ENCODE data around the gene MREG.
A peak's percentile ranks its signal among the peaks of the same experiment; 100 is the strongest.
"Not testable (repeated sequence)": the region's sequence is repeated elsewhere in the genome, so short reads cannot be mapped to it uniquely, and the experiment has no call there.

MREG gene

DNA sequence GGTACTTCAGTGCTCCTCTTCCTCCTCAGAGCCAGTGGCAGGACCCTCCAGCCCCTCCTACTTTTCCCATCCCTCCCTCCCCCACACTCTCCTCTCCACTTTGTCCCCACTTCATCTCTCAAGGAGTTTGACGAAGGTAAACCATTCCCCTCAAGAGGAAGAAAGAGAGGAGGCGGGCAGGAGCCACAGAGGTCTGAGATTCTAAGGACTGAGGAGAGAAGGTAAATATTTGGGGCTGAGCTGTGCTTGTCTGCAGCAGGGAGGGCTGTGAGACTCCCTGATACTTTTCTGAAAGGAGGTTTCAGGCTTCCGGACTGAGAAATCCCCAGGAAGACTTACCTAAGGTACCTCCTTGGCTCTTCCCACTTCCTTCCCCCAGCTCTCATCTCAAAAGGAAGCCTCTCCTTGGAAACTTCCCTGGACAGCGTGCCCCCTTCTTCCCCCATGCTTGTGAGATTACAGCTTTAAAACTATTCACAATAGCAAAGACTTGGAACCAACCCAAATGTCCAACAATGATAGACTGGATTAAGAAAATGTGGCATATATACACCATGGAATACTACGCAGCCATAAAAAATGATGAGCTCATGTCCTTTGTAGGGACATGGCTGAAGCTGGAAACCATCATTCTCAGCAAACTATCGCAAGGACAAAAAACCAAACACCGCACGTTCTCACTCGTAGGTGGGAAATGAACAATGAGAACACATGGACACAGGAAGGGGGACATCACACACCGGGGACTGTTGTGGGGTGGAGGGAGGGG is 55.8 kb downstream of the MREG start:
- DNase-seq = not testable (repeated sequence)

DNA sequence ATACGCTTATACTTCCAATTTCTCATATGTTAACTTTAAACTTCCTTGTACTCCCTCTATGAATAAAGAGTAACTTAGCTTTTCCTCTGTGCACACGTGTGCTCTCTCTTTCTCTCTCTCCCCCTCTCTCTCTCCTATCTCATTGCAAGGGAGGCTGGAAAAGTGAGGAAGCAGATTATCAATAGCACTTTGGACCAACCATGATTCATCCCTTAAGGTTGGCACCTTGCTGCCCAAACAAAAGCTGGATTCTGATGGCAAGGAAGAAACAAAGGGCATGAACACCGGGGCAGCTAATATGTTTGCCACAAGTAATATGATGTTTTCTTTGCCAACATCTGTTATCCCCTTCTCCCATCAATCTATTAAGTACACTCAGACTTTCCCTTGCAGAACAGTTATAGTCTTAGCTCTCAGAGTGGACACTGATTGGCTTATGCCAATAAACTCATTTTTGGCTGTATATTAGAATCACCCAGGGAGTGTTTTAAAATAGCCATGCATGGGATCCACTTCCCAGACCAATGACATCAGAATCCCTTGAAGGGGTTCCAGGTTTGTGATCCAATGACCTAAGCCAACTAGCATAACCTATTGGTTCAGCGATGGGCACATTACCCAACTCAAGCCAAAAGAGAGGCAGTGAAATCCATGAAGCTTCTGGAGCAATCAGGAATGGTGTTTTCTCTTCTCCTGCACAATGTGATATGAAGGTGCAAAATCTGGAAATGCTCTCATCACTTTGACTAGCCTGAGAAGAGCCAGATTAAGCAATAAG is 60.3 kb downstream of the MREG start:
- no peak for DNase-seq

DNA sequence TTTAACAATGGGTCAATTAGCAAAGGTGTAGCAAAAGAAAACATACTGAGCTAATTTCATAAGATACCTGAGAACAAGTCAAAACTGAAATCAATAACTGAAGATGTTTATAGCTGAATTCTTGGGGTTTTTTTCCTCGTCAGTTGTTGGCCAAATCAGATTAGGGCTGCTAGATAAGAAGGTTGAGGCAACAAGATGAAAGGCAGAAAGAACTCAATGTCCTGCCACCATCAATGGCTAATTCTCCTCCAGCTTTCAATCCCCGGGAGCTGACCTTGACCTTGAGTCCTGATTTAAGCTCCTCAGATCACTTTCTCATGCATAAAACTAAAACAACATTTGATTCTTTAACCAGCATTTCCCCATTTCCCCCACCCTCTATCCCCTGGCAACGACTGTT is 61.8 kb downstream of the MREG start:
- DNase-seq = no peak

DNA sequence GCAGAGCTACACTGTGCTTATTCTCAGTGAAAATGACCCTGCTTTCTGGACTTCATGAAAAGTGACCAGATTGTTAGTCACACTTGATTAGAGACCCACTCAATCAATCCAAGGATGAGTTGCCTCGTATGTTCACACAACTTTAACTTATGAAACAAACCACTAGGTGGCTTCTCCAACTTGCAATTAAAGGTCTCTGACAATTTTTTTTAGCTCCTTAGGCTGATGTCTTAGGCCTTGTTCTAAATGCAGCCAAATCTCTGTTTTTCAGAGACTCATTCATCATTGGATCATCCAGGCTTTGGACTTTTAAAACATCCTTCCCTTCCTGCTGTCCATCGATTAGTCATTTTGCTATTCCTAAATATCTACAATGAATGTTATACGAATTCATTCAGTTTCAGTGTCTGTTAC is 63.4 kb downstream of the MREG start:
- DNase-seq = peak; percentile 57

DNA sequence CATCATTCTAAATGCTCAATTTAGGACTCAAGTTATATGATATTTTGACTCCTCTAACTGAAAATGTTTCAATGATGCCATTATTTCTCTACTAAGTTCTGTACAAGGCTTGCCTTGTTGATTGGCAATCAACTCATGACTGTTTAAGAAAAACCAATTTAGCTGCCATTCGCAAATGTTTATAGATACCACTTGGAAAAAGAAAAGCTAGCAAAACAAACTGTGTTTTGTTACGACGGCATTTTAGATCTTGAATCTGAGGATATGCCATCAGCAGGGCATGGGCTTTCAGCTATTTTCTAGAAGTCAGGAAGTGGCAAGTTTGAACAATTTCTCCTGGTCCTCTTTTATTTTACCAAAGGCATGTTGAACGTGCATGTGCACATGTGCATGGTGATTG is 65.3 kb downstream of the MREG start:
- DNase-seq = no peak

DNA sequence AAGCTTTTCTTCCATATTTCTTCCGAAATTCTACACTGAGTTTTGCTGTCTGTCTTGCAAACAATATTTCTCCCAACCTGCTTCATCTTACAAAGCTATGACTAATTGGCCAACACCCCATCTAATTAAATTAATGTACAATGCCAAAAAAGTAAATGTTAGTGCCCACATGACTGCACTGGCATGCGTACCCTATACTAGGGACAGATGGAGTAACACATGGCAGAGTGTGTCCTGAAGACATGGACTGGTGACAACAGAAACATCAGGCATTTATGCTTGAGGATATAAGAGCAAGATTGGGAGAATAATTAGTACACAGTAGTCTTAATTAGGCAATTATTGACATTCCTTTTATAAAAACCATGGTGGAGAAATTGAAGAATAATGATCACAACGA is 66.8 kb downstream of the MREG start:
- no peak for DNase-seq

DNA sequence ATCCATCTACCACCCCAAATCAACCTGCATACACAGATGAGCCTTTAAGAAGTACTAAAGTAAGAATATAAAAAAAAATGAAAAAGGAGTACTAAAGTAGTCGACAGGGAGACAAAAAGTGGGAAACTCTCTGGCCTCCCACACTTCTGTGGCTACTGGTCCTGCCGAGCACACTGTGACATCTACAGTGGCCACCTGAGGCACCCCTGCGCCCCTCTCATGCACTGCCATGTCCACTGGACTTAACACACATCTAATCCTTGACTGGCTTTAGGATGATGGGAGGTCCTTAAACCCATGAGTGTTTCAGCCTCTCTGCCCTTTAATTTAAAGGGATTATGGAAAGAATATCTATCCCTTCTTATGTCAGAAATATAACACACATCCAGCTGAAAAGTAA is 71.2 kb downstream of the MREG start:
- DNase-seq = no peak

DNA sequence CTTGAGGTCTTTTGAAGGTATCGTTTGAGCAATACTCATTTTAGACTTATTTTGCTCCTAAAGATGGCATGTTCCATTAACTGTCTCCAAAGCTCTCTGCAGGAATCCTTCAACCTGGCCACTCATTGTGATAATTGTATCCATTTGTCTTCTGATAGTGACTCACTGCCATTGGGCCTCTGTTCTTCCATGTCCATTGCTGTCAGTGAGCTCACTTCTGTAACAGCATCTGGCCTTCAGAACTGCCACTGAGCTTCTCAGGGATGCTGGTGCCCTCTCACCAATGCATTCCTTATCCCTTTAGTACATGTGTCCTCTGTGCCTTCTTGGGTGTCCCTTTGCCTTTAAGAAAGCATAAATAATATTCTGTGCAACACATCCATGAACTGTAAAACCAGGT is 71.6 kb downstream of the MREG start:
- DNase-seq = no peak

- peak; percentile 27 for DNase-seq
Observed at GRCh38 chr2:215940645-215941184, 72.6 kb downstream of the MREG start.

DNA sequence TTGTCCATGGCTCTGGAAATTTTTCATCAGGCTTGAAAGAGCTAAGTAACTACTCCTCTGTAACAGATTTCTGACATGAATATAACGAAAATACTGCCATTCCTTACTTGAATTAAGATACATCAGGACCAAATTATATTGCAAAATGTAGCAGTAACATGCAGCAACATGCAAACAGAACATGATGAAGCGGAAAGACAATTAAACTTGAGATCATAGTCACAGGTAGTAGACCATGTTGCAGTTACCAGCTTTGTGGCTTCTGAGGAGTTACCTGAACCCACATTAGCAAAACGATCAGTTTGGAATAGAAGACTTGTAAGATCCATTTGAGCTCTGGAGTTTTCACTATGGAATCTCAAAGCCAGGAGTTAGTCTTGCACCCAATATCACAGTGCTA is 76.2 kb downstream of the MREG start:
- no peak for DNase-seq

- DNase-seq = no peak
Observed at GRCh38 chr2:215933151-215933550, 80.2 kb downstream of the MREG start.

DNA sequence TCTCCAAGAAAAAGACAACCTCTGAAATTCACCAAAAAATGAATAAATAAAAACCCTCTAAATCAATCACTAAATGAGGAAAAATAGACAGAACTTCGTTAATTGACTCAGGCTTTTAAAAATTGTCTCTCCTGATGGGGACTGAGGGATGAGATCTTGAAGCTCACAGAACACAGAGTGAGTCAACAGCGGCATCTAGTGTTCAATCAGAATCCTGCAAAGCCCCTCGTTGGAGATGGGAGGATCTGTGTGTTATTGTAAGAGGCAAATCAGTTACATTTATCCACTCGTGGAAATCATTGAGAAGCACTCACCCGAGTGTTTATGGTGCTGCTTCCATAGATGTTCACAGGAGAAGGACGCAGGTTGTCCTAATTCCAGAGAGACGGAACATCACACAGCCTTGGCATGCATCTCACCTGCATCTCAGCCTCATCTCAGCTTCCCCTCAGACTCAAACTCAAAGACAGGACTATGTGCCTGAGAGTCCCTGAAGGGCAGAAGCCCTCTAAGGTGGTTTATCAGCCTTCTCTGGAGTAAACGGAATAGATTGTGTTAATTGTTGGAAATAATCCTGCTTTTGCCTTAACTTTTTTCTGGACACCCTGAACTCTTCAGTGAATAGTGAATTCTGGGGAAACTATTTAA is 82.0 kb downstream of the MREG start:
- peak; percentile 79 for DNase-seq

- DNase-seq = peak; percentile 36
Observed at GRCh38 chr2:215930505-215931253, 82.7 kb downstream of the MREG start.

- DNase-seq = peak; percentile 38
Observed at GRCh38 chr2:215929602-215930335, 83.6 kb downstream of the MREG start.

DNA sequence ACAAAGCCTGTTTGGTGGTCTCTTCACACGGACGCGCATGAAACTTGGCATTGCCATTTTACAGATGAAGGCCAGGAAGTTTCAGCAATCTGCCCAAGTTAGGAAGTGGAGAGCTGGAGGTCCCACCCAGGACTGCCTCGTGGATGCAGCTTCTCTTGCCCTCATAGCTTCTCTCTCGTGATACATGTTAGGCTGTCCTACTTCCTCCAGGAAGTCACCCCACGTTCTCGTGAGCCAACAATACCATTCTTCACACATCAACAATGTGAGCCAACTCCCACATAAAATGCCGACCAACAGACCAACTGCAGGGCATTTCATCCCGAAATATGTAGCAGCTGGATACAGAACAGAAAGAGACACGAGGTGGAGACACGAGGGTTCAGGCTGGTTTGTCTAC is 85.3 kb downstream of the MREG start:
- no peak for DNase-seq

GRCh38 chr2:215926992-215927391 is 86.4 kb downstream of the MREG start:
- not testable (repeated sequence) for DNase-seq

DNA sequence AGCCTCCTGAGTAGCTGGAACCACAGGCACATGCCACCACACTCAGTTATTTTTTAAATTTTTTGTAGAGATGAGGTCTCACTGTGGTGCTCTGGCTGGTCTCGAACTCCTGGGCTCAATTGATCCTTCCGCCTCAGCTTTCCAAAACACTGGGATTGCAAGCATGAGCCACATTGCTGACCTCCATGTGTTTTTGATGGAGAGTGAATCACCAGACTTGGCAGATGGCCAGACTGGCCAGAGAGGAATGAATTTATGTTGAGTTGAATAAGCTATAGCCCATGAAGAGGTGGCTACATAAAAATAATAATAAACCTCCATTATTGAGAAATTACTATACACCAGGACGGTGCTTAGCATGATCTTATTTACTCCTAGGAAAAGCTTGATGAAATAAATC is 91.5 kb downstream of the MREG start:
- DNase-seq = peak; percentile 89

DNA sequence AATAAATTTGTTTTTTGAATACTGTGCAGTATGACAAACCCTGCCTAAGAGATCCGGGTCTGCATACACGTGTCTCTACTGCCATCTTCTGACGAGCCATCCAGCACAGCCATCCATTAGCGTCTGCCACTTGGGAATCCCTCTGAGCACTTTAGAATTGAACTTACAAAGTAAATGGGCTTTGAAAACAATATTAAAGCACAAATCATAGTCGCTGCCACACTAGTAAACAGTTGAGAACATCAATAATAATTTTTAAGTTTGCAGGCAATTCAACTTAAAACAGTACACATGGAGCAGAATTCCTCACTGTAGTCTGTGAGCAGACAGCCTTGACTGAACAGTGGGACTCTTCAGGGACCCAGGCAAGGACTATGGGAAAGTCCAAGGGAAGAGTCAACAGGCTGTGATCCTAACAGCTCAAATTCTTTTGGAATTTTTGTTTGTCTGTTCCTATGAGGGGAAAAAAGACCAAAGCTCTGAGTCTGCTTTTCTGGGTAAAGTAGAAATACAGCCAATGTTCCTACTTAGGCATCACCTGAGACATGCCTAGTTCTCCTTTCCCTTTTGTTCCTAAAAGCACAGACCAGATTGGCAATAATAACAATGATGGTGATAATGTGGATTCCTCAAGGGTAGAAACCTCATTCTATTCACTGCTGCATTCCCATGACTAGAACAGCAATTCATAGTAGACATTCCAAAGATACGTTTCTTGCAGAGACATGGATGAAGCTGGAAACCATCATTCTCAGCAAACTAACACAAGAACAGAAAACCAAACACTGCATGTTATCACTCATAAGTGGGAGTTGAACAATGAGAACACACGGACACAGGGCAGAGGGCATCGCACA is 92.9 kb downstream of the MREG start:
- peak; percentile 85 for DNase-seq

- DNase-seq = no peak
Observed at GRCh38 chr2:215919624-215920243, 93.6 kb downstream of the MREG start.

GRCh38 chr2:215918901-215919599 is 94.3 kb downstream of the MREG start:
- peak; percentile 44 for DNase-seq
